ENCODE data around the gene PRR35.
A peak's percentile ranks its signal among the peaks of the same experiment; 100 is the strongest.

The PRR35 gene

GRCh38 chr16:564690-565418, 4.7 kb downstream of the PRR35 start:
- DNase-seq (ENCODE audit: low spot score), result no peak

GRCh38 chr16:565419-566330, 5.5 kb downstream of the PRR35 start:
- no peak for DNase-seq (ENCODE audit: low spot score)

GRCh38 chr16:566475-567372, 6.5 kb downstream of the PRR35 start, which contains the start of gene NHLRC4:
TSS of gene NHLRC4 (plus strand) at chr16:567005. CDS start at chr16:568048, 1,043 bp downstream.
- no peak for DNase-seq (ENCODE audit: low spot score)

GRCh38 chr16:567373-568256, 7.4 kb downstream of the PRR35 start:
- DNase-seq (ENCODE audit: low spot score), result no peak

GRCh38 chr16:568401-569258, 8.4 kb downstream of the PRR35 start:
- DNase-seq (ENCODE audit: low spot score), result no peak

- no peak for DNase-seq (ENCODE audit: low spot score)
These were observed 9.5 kb downstream of the PRR35 start, which contains the start of gene PIGQ for GRCh38 chr16:569445-570254. TSS of gene PIGQ (plus strand) at chr16:569968. CDS start at chr16:574075, 4,107 bp downstream.

- no peak for DNase-seq (ENCODE audit: low spot score)
These were observed 12.9 kb downstream of the PRR35 start for GRCh38 chr16:572865-573650.

DNA sequence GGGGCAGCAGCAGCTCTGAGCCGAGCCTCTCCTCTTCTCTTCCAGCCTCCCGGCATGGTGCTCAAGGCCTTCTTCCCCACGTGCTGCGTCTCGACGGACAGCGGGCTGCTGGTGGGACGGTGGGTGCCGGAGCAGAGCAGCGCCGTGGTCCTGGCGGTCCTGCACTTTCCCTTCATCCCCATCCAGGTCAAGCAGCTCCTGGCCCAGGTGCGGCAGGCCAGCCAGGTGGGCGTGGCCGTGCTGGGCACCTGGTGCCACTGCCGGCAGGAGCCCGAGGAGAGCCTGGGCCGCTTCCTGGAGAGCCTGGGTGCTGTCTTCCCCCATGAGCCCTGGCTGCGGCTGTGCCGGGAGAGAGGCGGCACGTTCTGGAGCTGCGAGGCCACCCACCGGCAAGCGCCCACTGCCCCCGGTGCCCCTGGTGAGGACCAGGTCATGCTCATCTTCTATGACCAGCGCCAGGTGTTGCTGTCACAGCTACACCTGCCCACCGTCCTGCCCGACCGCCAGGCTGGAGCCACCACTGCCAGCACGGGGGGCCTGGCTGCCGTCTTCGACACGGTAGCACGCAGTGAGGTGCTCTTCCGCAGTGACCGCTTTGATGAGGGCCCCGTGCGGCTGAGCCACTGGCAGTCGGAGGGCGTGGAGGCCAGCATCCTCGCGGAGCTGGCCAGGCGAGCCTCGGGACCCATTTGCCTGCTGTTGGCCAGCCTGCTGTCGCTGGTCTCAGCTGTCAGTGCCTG, 14.0 kb downstream of the PRR35 start:
- no peak for DNase-seq (ENCODE audit: low spot score)

GRCh38 chr16:575354-576196, 15.4 kb downstream of the PRR35 start:
- no peak for DNase-seq (ENCODE audit: low spot score)

GRCh38 chr16:576197-576822, 16.1 kb downstream of the PRR35 start:
- no peak for DNase-seq (ENCODE audit: low spot score)

- no peak for DNase-seq (ENCODE audit: low spot score)
These were observed 16.6 kb downstream of the PRR35 start for GRCh38 chr16:576823-577201.

GRCh38 chr16:577796-578195, 17.6 kb downstream of the PRR35 start:
- no peak for DNase-seq (ENCODE audit: low spot score)

- no peak for DNase-seq (ENCODE audit: low spot score)
These were observed 18.2 kb downstream of the PRR35 start for GRCh38 chr16:578232-578869.

- DNase-seq (ENCODE audit: low spot score), result peak; percentile 29
These were observed 18.7 kb downstream of the PRR35 start for GRCh38 chr16:578870-579405.
